ENCODE measurements around the gene FRMD4B.

Gene FRMD4B

DNA sequence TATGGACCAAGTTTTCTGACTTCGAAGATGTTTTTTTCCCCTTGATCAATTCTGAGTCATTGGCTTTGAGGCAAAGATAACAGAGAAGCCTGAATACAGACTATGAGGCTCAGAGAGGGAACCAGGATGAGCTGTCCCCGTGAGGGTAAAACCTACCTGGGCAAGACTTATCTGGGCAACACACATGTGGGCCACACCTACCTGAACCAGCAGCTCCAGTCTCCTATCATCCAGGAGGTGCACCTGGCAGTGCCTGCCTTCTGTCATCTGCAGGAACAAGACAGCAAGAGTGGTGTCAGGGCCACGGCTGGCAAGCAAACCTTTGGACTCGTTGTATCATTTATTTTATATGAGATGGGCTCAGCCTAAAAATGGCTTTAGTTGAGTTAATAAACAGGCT lies 72.6 kb downstream of the FRMD4B start:
- FAIRE-seq, result no peak
- TF ChIP-seq POLR2A (IDR thresholded peaks at IDR 0.05; ENCODE audit: low read depth, low read length), result no peak

DNA sequence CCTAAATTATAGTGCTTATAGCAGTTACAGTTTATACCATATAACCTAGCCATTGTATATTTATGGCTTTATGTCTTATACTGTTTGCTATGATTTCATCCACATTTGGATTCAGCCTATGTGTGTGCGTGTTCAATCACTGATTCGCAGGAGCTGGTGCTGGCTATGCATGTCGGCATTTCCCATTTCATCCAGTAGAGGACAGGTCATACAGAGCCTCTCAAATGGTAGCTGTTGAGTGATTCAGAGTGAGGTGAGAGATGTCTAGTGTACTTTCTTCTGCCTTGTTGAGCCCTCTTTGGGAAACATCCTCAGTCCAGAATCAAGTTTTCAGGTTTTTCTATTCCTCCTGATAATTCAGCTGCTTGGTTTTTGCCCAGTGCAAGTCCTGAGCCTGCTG lies 76.1 kb downstream of the FRMD4B start:
- FAIRE-seq (no peak), DNase-seq (ENCODE audit: insufficient read length, low spot score) (no peak)

More for the DNA sequence above, 72.6 kb downstream of the FRMD4B start:
- no peak for DNase-seq (ENCODE audit: insufficient read length, low spot score)

DNA sequence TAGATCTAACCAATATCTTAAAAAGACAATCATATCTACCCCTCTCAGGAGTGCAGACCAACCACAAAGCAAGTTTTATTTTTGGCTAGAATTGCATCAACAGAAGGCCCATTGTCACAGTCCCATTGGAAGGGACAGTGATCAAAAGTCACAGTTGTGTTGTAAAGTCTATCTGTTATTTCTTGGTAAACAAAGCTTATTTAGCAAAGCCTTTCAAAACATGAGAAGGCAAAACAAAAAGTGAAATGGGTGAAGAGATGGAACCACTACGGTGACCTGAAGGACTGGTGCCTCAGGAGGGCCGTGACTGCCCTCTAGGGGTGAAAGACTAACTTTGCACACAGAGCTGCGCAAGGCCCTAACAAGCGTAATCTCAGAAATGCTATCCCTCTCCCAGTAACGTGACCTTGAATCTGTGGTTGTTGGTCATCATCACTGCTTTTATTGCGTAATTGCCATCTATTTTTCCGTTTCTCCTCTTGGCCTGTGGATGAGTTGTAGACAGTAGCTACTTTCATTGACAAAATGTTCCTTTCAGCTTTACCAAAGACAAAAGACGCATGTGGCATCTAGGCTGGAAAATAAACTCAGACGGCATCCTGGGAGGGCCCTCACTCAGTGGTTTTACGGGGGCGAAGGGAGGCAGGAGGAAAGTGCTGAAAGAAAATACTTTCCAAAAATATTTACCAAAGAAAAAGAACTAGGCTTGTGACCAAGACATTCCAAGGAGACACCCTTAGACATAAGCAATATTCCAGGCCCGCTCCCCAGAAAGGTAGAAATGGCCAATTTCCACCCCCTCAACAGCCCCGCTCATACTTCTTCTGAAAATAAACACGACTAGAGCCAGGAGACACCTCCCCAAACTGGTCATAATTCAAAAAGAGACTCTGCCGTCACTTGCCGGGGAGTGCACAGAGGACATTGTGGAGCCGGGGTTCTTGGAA lies 79.4 kb downstream of the FRMD4B start:
- FAIRE-seq (peak; percentile 95), DNase-seq (ENCODE audit: insufficient read length, low spot score) (peak; percentile 26)
- TF ChIP-seq POLR2A (IDR thresholded peaks at IDR 0.05; ENCODE audit: low read depth, low read length), result no peak

More for the DNA sequence above, 76.1 kb downstream of the FRMD4B start:
- TF ChIP-seq POLR2A (IDR thresholded peaks at IDR 0.05; ENCODE audit: low read depth, low read length), result no peak

DNA sequence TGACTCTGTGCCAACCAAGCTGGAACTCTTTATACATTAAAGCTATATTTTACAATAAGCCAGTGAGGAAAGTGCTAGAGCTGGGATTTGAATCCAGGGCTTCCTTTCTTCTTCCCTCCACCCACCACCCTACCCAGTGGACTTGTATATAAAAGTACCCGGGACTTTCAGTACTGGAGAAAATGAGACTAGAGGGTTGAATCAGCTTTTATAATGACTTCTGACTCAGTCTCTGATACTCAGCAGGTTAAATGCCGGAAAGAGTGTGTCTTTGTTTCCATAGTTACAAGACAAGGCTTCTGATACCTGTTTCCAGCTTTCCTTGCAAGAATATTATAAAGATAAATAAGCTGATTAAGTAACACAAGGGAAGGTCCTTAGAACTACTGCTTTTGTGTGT lies 80.9 kb downstream of the FRMD4B start:
- no peak for FAIRE-seq
- DNase-seq (ENCODE audit: insufficient read length, low spot score), result no peak
- TF ChIP-seq POLR2A (IDR thresholded peaks at IDR 0.05; ENCODE audit: low read depth, low read length), result no peak

DNA sequence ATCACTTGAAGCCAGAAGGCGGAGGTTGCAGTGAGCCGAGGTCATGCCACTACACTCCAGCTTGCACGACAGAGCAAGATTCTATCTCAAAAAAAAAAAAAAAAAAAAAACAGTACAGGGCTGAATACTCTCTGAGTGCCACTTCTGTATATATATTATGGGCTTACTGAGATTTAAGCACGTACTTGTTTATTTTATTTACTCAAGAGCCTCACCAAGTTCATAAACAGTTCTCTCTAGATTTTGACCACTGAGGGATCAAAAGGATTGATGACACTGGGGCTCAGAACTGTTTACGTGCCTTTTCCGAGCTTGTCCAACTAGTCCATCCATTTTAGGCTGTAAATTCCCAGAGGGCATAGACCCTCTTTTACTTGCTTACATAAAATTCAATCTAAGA lies 81.5 kb downstream of the FRMD4B start:
- TF ChIP-seq POLR2A (IDR thresholded peaks at IDR 0.05; ENCODE audit: low read depth, low read length), result no peak
- FAIRE-seq, result no peak

DNA sequence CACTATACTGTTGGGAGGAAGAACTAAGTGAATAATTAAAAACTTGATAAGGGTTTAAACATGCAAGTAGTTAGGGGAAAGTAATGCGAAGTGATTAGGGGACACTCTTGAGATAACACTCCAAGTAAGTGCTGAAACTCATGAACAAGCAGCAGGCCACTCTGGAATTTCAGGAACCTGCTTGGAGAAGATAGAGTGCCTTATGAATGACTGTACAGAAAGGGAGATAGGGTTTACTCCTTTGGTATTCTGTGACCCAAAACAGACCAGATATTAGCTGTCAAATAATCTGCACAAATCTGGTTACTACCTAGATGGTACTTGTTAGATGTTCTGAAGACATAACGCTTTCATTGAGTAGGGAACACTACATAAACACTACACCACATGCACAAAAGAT lies 85.6 kb downstream of the FRMD4B start:
- DNase-seq (ENCODE audit: insufficient read length, low spot score) (no peak), FAIRE-seq (no peak)
- no peak for TF ChIP-seq POLR2A (IDR thresholded peaks at IDR 0.05; ENCODE audit: low read depth, low read length)

More for the DNA sequence above, 81.5 kb downstream of the FRMD4B start:
- DNase-seq (ENCODE audit: insufficient read length, low spot score), result no peak

DNA sequence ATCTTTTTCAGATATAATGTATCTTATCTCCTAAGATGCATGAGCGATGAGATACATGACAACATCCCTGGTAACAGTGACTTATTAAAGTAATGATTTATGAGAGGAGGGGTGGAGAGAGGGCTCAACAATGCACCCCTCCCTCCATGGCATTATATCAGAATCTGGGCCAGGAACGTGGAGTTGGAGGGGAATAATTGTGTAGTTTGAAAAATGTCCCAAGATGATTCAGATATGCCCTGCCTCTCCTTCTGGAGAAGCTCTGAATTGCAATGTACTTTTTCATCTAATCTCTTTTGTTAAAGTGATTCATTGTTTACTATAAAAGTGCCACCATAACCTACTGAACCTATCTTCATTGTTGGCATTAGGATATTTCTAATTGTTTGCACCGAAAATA lies 86.5 kb downstream of the FRMD4B start:
- FAIRE-seq (no peak), DNase-seq (ENCODE audit: insufficient read length, low spot score) (no peak)
- no peak for TF ChIP-seq POLR2A (IDR thresholded peaks at IDR 0.05; ENCODE audit: low read depth, low read length)

DNA sequence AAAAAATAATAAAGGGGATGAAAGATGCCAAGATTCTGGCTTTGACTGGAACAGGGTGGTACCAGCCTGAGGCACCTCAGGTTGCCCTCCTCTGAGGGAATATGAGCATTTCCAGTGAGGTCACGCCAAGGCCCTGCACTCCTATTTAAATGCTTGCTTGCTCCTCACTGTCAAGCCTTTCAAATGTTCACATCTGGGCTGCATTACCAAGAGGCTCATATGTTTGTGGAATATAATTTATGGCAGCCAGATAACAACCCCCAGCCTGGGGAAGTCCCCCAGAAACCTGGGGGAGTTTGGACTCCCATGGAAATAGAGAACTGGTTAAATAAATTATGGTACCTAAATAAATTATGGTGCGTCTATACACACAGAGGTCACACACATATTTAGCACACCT lies 88.4 kb downstream of the FRMD4B start:
- DNase-seq (ENCODE audit: insufficient read length, low spot score), result no peak
- FAIRE-seq, result no peak
- TF ChIP-seq POLR2A (IDR thresholded peaks at IDR 0.05; ENCODE audit: low read depth, low read length), result no peak

DNA sequence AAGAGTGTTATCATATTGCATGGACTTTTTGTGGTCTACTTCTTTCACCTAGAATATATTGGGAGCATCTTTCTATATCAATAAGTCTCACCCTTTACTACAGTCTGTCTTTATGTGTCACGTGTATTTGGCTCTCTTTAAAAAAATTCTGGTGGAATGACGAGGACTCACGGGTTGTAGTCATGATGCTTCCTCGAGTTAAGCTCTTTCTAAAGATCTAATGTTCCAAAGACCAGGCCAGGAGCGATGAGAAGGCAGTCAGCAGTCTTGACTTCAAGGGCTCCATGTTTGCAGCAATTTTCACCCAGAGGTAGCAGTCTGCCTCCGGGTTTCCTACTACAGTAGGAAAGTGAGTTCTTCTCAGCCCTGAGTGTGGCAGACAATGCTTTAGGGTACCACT lies 88.9 kb downstream of the FRMD4B start:
- DNase-seq (ENCODE audit: insufficient read length, low spot score) (no peak), FAIRE-seq (no peak)
- TF ChIP-seq POLR2A (IDR thresholded peaks at IDR 0.05; ENCODE audit: low read depth, low read length), result no peak

DNA sequence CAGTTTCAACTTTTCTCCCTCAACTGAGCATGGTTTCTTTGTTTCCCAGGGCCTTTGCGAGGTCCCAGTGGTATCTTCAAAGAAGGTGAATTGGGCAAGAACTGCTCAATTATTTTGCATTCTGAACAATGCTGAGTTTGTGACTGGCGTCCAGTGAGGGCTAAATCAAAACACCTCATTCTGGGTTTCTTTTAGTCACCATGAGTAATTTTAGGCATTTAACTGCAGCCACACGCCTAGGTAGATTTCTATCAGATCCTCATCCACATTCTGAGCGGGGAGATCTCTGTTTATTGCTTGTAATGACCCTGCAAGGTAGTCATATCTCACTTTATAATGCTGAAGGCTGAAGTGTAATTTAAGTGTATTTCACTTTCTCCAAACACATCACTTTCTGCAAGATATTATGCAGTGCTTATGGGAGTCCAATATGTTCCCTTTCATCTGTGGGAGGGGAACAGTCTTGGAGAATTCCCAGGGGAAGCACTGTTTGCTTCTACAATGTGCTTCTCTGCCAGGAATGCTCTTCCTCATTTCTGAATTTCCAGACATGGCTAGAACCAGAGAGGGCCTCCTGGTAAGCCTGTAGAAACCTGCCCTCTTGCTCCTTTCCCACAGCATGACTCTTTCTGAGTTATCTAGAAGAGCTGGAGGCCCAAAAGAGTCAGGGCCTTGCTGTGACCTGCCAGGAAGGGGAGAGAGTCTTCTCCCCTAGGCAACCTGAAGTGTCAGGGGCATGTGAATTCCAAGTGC lies 91.7 kb downstream of the FRMD4B start:
- no peak for FAIRE-seq
- peak; percentile 22 for DNase-seq (ENCODE audit: insufficient read length, low spot score)
- TF ChIP-seq POLR2A (IDR thresholded peaks at IDR 0.05; ENCODE audit: low read depth, low read length), result no peak

DNA sequence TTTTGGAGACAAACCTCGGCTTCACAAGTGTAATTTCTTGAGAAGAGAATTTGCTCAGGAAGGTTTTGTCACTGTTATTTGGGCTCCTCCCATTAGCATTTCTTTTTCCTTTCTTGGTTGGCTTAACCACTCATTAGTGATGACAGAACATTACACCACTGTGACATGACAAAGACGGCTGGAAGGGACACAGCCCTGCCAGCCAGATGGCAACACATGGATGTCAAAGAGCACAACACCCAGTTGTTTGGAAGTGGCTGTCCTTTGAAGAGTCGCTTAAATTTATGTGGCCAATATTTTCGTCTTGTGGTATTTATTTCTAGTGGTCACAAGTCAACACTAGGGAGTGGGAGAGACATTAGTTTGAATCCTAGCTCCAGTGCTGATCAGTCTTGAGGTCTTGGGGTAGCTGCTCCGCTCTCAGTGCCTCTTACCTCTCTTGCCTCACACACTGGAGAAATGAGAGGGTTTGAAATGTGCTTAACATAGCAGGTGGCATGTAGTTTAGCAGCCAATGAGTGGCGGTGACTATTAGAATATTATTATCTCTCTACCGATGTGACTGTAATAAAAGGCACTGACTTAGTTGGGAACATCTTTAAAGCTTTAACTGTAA lies 92.8 kb downstream of the FRMD4B start:
- FAIRE-seq (no peak), DNase-seq (ENCODE audit: insufficient read length, low spot score) (no peak)
- no peak for TF ChIP-seq POLR2A (IDR thresholded peaks at IDR 0.05; ENCODE audit: low read depth, low read length)

DNA sequence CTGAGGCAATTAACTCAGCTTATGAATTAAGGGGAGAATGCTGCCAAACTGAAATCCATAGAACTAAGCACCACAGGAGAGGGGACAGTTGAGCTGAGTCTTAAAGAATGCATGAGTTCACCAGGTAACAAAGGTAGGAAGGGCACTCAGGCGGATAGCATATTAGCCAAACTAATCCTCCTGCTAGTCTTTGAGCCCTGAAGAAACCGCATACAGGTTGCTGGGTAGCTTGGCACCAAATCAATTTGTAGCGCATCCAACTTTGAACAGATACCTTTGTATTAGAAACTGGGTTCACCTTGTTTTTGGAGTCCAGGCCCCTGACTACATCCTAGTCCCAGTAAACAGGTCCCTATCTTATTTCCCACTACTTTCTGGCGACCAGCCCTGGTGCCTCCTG lies 93.7 kb downstream of the FRMD4B start:
- FAIRE-seq (no peak), DNase-seq (ENCODE audit: insufficient read length, low spot score) (no peak)
- TF ChIP-seq POLR2A (IDR thresholded peaks at IDR 0.05; ENCODE audit: low read depth, low read length), result no peak

DNA sequence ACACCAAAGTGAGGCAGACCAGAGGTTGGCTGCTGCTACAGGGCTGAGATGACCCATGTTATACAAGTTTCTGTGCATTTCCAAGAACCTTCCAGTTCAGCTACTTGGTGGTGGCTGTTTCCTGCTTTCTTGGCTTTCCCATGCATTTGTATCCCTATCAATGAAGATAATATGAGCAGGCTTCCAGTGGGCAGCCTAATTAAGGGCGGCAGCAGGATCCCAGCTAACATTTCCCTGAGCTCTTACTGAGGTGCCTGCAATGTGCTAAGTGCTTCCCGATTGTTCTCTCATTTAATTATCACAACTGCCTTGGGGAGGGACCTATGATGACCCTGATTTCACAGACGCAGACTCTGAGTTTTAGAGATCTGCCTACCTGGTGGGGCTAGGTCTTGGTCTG lies 95.5 kb downstream of the FRMD4B start:
- DNase-seq (ENCODE audit: insufficient read length, low spot score), result no peak
- no peak for TF ChIP-seq POLR2A (IDR thresholded peaks at IDR 0.05; ENCODE audit: low read depth, low read length)
- no peak for FAIRE-seq

DNA sequence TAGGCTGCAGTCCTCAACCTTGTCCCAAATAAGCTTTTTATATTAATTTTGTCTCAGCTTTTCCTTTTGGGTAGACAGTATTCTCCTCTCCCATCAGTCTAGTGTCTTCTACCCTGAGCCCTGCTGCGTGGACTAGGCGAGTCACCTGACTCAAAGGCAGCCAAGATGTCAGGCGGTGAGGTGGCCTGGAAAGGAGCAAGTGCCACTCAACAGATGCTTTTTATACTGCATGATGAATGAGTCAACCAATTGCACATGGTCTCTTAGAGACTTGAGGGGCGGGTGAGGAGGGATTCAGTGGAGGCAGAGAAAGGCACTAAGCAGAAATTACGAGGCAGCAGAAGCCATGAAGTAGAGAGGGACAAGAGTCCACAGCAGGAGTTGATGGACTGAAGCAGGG lies 95.9 kb downstream of the FRMD4B start:
- FAIRE-seq, result no peak
- DNase-seq (ENCODE audit: insufficient read length, low spot score), result no peak
- no peak for TF ChIP-seq POLR2A (IDR thresholded peaks at IDR 0.05; ENCODE audit: low read depth, low read length)

Measured in H54 (cell line).